Astrocyte (in vitro differentiated cells and primary cell): ENCODE measurements around the gene KLK7. TPM values are rescaled to one million over a fixed set of nuclear protein-coding genes. Genes with fewer than 3 reads are reported as not detected.
"Not testable (repeated sequence)": the region's sequence is repeated elsewhere in the genome, so short reads cannot be mapped to it uniquely, and the experiment has no call there.

ENCODE experiments used
- DNase-seq: peaks from one replicate; pipeline ENCODE4 v3.0.0-alpha.2; 2010; ENCODE audit warnings: low read depth
- FAIRE-seq: peaks from 2 replicates; lab custom pipeline; 2011; peaks lifted over from hg19 to GRCh38; lab: Jason Lieb, UNC
- H2AFZ ChIP-seq: 2 replicates; pipeline ENCODE4 v1.6.0; 2012; ENCODE audit warnings: low read depth, low read length, inconsistent platforms
- H3K27ac ChIP-seq: 2 replicates; pipeline ENCODE4 v1.5.1; 2011; ENCODE audit warnings: low read depth, low read length, inconsistent platforms
- H3K27me3 ChIP-seq: 2 replicates; pipeline ENCODE4 v1.6.0; 2011; ENCODE audit warnings: low read length, inconsistent platforms; ENCODE audit not compliant: insufficient read depth
- H3K36me3 ChIP-seq: 2 replicates; pipeline ENCODE4 v1.5.1; 2011; ENCODE audit warnings: low read length, inconsistent platforms; ENCODE audit not compliant: insufficient read depth
- H3K4me1 ChIP-seq: 2 replicates; pipeline ENCODE4 v1.5.1; 2011; ENCODE audit warnings: low read length, inconsistent platforms; ENCODE audit not compliant: insufficient read depth
- H3K4me2 ChIP-seq: 2 replicates; pipeline ENCODE4 v1.6.0; 2012; ENCODE audit warnings: low read length, inconsistent platforms
- H3K4me3 ChIP-seq: 2 replicates; pipeline ENCODE4 v1.5.1; 2011; ENCODE audit warnings: low read depth, mild to moderate bottlenecking, low read length, inconsistent platforms; ENCODE audit not compliant: insufficient read depth
- H3K79me2 ChIP-seq: 2 replicates; pipeline ENCODE4 v1.6.0; 2012; ENCODE audit warnings: mild to moderate bottlenecking, low read length, inconsistent platforms; ENCODE audit not compliant: insufficient read depth
- H3K9ac ChIP-seq: 2 replicates; pipeline ENCODE4 v1.6.0; 2012; ENCODE audit warnings: mild to moderate bottlenecking, low read length, inconsistent platforms
- H3K9me3 ChIP-seq: 2 replicates; pipeline ENCODE4 v1.5.1; 2012; ENCODE audit warnings: low read depth, mild to moderate bottlenecking, low read length, inconsistent platforms; ENCODE audit not compliant: insufficient read depth
- H4K20me1 ChIP-seq: 2 replicates; pipeline ENCODE4 v1.6.0; 2012; ENCODE audit warnings: low read length, inconsistent platforms; ENCODE audit not compliant: insufficient read depth
- H3K27ac Mint-ChIP-seq: one replicate; pipeline ENCODE4 v1.8.0; 2021; ENCODE audit warnings: mild to moderate bottlenecking, mixed read lengths; ENCODE audit not compliant: unreplicated experiment
- H3K27me3 Mint-ChIP-seq: one replicate; pipeline ENCODE4 v1.8.0; 2021; ENCODE audit warnings: low read depth, mixed read lengths; ENCODE audit not compliant: unreplicated experiment
- H3K36me3 Mint-ChIP-seq: one replicate; pipeline ENCODE4 v1.8.0; 2021; ENCODE audit warnings: low read depth, mixed read lengths; ENCODE audit not compliant: unreplicated experiment
- H3K4me1 Mint-ChIP-seq: one replicate; pipeline ENCODE4 v1.8.0; 2021; ENCODE audit warnings: low read depth, mixed read lengths; ENCODE audit not compliant: unreplicated experiment
- H3K4me3 Mint-ChIP-seq: one replicate; pipeline ENCODE4 v1.8.0; 2021; ENCODE audit warnings: mild to moderate bottlenecking, moderate library complexity, mixed read lengths; ENCODE audit not compliant: unreplicated experiment
- H3K9me3 Mint-ChIP-seq: one replicate; pipeline ENCODE4 v1.8.0; 2021; ENCODE audit warnings: mild to moderate bottlenecking, mixed read lengths; ENCODE audit not compliant: unreplicated experiment
- CTCF ChIP-seq: IDR thresholded peaks from 2 replicates; pipeline ENCODE4 v1.5.1; 2011; ENCODE audit warnings: low read depth, mild to moderate bottlenecking, inconsistent platforms, low read length, moderate library complexity; ENCODE audit not compliant: insufficient read depth
- EZH2 ChIP-seq: IDR thresholded peaks from 2 replicates; pipeline ENCODE4 v1.6.1; 2012; ENCODE audit warnings: mild to moderate bottlenecking, low read length, inconsistent platforms; ENCODE audit not compliant: insufficient read depth
- total RNA-seq: library from RNA; stranded (reverse); gene quantifications from 2 replicates; pipeline ENCODE4 v1.2.1, GENCODE V29; 2021

The KLK7 gene
- total RNA-seq, 1 donor from 2014 or later: not detected

- TF ChIP-seq CTCF (no peak), EZH2 (no peak)
- Histone ChIP-seq H3K36me3 (no peaks in the 10 kb centered on the region), H3K4me3 (no peak overlapping the region), H3K27me3 (no peaks in the 10 kb centered on the region), H3K4me2 (no peak overlapping the region), H3K9ac (no peak overlapping the region), H3K27ac (no peak overlapping the region), H3K79me2 (no peaks in the 10 kb centered on the region), H4K20me1 (no peaks in the 10 kb centered on the region), H3K4me1 (no peaks in the 10 kb centered on the region), H2AFZ (no peak overlapping the region), H3K9me3 (no peaks in the 10 kb centered on the region)
- Mint-ChIP-seq H3K27ac (no peak overlapping the region), H3K36me3 (peaks cover 2% of the 10 kb centered on the region), H3K27me3 (peaks cover 22% of the 10 kb centered on the region), H3K4me3 (no peak overlapping the region), H3K9me3 (no peaks in the 10 kb centered on the region), H3K4me1 (no peaks in the 10 kb centered on the region)
- DNase-seq (no peak), FAIRE-seq (no peak)
Measured at GRCh38 chr19:50975766-50976165, 8.0 kb downstream of the KLK7 start.

GRCh38 chr19:50974702-50975556, 8.8 kb downstream of the KLK7 start:
- H3K27ac Mint-ChIP-seq: no peak overlapping the region
- no peaks in the 10 kb centered on the region for H4K20me1 ChIP-seq
- TF ChIP-seq EZH2: no peak
- TF ChIP-seq CTCF: no peak
- DNase-seq: no peak
- no peaks in the 10 kb centered on the region for H3K27me3 ChIP-seq
- H3K9ac ChIP-seq: no peak overlapping the region
- peaks cover 2% of the 10 kb centered on the region for H3K36me3 Mint-ChIP-seq
- FAIRE-seq: no peak
- H3K4me1 Mint-ChIP-seq: no peaks in the 10 kb centered on the region
- no peak overlapping the region for H3K4me3 Mint-ChIP-seq
- no peak overlapping the region for H3K4me2 ChIP-seq
- no peak overlapping the region for H2AFZ ChIP-seq
- H3K27ac ChIP-seq: no peak overlapping the region
- no peaks in the 10 kb centered on the region for H3K9me3 Mint-ChIP-seq
- H3K9me3 ChIP-seq: no peaks in the 10 kb centered on the region
- H3K79me2 ChIP-seq: no peaks in the 10 kb centered on the region
- H3K36me3 ChIP-seq: no peaks in the 10 kb centered on the region
- H3K4me3 ChIP-seq: no peak overlapping the region
- H3K27me3 Mint-ChIP-seq: peaks cover 21% of the 10 kb centered on the region
- H3K4me1 ChIP-seq: no peaks in the 10 kb centered on the region

- Histone ChIP-seq H4K20me1 (no peaks in the 10 kb centered on the region), H3K4me2 (no peak overlapping the region), H3K9ac (no peak overlapping the region), H3K27me3 (no peaks in the 10 kb centered on the region), H3K79me2 (no peaks in the 10 kb centered on the region), H3K4me1 (no peaks in the 10 kb centered on the region), H3K27ac (no peak overlapping the region), H3K9me3 (no peaks in the 10 kb centered on the region), H3K36me3 (no peaks in the 10 kb centered on the region), H3K4me3 (no peak overlapping the region), H2AFZ (no peak overlapping the region)
- FAIRE-seq (no peak), DNase-seq (no peak)
- no peak for TF ChIP-seq EZH2
- TF ChIP-seq CTCF: no peak
- peaks cover 21% of the 10 kb centered on the region for H3K27me3 Mint-ChIP-seq
- H3K36me3 Mint-ChIP-seq: peaks cover 2% of the 10 kb centered on the region
- H3K9me3 Mint-ChIP-seq: no peaks in the 10 kb centered on the region
- no peak overlapping the region for H3K4me3 Mint-ChIP-seq
- H3K4me1 Mint-ChIP-seq: peaks cover 4% of the 10 kb centered on the region
- no peak overlapping the region for H3K27ac Mint-ChIP-seq
Measured at GRCh38 chr19:50972795-50973376, 10.8 kb downstream of the KLK7 start.

GRCh38 chr19:50969810-50970209, 13.9 kb downstream of the KLK7 start:
- H3K79me2 ChIP-seq, H3K4me2 ChIP-seq, H3K36me3 ChIP-seq, H3K4me1 ChIP-seq, H3K4me1 Mint-ChIP-seq, H3K9ac ChIP-seq, H3K27me3 ChIP-seq, H3K9me3 Mint-ChIP-seq, DNase-seq, H3K27ac Mint-ChIP-seq, H3K27ac ChIP-seq, H4K20me1 ChIP-seq, FAIRE-seq, H3K9me3 ChIP-seq, H2AFZ ChIP-seq, H3K4me3 ChIP-seq, H3K36me3 Mint-ChIP-seq, H3K4me3 Mint-ChIP-seq: not testable (repeated sequence)
- H3K27me3 Mint-ChIP-seq: peaks cover 20% of the 10 kb centered on the region
